ENCODE measurements around the gene DNAH12.
"Not testable (repeated sequence)": the region's sequence is repeated elsewhere in the genome, so short reads cannot be mapped to it uniquely, and the experiment has no call there.

Gene DNAH12

DNA sequence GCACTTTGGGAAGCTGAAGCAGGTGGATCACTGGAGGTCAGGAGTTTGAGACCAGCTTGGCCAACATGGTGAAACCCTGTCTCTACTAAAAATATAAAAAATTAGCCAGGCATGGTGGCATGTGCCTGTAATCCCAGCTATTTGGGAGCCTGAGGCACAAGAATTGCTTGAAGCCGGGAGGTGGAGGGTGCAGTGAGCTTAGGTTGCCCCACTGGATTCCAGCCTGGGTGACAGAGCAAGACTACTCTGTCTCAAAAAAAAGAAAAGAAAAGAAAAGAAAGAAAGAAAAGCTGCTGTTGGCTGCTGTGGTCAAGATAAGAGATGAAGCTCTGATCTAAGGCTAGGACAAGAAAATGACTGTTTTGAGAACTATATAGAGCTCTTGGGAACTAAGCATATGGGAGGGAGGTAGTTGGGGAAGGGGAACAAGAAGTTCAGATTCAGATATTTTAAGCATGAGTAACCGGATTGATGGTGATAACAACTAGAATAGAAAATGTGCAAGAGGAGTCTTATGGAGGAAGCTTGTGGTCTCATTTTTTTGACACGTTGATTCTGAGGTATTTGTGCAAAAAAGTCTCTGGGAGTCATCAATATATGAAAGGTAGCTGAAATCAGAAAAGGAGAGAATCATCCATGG is 25.7 kb downstream of the DNAH12 start:
- DNase-seq, result peak; percentile 64

DNA sequence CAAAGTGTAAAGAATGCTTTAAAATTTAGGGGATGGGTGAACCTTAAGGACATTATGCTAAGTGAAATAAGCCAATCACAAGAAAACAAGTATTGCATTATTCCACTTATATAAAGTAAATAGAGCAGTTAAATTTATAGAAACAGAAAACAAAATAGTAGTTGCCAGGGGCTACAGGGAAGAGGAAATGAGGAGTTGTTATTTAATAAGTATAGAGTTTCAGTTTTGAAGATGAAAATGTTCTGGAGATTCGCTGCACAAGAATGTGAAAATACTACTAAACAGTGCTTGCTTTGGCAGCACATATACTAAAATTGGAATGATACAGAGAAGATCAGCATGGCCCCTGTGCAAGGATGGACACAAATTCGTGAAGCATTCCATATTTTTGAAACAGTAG is 32.0 kb downstream of the DNAH12 start:
- DNase-seq, result peak; percentile 49

DNA sequence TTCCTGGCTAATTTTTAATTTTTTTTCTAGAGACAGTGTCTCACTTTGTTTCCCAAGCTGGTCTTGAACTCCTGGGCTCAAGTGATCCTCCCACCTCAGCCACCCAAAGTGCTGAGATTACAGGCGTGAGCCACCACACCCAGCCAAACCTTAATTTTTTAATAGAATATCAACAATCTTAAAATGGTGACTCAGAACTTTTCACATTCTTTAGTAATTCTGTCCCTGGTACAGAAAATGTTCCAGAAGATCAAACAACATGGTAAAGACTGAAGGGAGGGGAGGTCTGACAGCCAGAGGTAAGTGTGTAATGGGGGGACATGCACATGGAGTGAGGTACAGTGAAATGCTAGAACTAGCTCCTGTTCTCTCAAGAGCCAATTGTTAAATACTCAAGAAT is 38.2 kb downstream of the DNAH12 start:
- no peak for DNase-seq

DNA sequence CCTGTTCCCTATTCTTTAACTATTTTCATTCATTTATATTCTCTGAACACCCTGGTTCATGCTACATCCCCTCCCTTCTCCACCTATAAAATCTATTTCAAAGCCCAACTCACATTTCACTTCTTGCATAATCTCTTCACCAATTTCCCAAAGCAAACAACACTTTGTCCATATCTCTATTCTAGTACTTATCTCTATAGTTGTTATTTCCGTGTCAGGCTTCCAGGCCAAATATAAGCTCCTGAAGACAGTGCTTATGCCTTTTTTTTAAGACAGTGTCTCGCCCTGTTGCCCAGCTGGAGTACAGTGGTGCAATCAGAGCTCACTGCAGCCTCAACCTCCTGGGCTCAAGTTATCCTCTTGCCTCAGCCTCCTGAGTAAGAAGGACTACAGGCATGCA is 43.6 kb downstream of the DNAH12 start:
- no peak for DNase-seq

- DNase-seq, result no peak
These were observed 46.2 kb downstream of the DNAH12 start for GRCh38 chr3:57497904-57498303.

DNA sequence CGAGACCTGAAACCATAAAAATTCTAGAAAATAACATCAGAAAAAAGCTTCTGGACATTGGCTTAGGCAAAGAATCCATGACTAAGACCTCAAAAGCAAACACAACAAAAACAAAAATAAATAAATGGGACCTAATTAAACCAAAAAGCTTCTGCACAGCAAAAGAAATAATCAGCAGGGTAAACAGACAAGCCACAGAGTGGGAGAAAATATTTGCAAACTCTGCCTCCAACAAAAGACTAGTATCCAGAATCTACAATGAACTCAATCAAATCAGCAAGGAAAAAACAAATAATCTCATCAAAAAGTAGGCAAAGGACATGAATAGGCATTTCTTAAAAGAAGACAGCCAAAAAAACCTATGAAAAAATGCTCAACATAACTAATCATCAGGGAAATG is 59.6 kb downstream of the DNAH12 start:
- DNase-seq, result no peak

DNA sequence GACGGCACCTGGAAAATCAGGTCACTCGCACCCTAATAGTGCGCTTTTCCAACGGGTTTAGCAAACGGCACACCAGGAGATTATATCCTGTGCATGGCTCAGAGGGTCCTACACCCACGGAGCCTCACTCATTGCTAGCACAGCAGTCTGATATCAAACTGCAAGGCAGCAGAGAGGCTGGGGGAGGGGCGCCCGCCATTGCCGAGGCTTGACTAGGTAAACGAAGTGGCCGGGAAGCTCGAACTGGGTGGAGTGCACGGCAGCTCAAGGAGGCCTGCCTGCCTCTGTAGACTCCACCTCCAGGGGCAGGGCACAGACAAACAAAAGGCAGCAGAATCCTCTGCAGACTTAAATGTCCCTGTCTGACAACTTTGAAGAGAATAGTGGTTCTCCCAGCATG is 67.0 kb downstream of the DNAH12 start:
- not testable (repeated sequence) for DNase-seq

- DNase-seq, result no peak
These were observed 79.3 kb downstream of the DNAH12 start for GRCh38 chr3:57464801-57465200.

DNA sequence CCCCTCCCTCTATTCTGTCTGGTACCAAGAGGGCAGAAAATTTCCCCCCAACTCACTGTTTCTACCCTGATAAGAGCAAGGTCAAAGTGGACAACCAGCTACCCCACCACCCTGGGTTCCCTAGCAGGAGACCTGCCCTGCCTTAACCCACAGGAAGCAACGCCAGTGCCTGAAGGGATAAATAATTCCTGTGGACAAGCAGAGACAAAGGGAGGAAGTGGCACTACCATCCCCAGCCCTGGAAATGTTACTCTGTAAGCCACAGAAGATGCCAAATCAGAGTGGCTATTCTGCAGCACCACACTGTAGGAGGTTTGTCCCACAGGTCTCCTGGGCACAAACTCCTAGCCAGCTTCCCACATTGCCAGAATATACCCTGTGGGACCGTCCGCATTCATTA is 80.1 kb downstream of the DNAH12 start:
- DNase-seq, result no peak

- no peak for DNase-seq
These were observed 92.8 kb downstream of the DNAH12 start for GRCh38 chr3:57451150-57451846.

GRCh38 chr3:57449276-57449847 is 94.8 kb downstream of the DNAH12 start:
- DNase-seq, result not testable (repeated sequence)

DNA sequence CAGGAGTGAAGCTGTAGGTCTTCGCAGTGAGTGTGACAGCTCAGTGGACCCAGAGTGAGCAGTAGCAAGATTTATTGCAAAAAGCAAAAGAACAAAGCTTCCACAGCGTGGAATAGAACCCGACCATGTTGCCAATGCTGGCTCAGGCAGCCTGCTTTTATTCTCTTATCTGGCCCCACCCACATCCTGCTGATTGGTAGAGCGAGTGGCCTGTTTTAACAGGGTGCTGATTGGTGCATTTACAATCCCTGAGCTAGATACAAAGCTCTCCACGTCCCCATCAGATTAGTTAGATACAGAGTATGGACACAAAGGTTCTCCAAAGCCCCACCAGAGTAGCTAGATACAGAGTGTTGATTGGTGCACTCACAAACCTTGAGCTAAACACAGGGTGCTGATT is 95.7 kb downstream of the DNAH12 start:
- not testable (repeated sequence) for DNase-seq

GRCh38 chr3:57446318-57446841 is 97.8 kb downstream of the DNAH12 start:
- peak; percentile 9 for DNase-seq

DNA sequence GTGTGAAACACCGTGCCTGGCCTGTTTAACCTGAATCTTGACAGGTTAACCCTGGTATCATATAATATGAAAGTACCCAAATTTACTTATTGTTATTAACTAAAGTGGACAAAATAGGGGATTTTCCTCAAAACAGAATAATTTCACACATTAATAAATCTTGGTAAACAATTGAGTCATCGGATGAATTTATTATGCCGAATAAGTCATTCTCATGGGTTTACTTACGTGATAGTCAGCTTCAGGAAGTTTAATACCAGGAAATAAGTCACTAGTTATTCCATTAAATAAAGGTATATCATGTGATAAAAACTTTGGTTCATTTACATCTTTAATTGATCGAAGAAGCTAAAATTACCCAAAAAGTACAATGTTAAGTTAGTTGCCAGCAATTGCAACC is 99.7 kb downstream of the DNAH12 start:
- DNase-seq, result no peak

DNA sequence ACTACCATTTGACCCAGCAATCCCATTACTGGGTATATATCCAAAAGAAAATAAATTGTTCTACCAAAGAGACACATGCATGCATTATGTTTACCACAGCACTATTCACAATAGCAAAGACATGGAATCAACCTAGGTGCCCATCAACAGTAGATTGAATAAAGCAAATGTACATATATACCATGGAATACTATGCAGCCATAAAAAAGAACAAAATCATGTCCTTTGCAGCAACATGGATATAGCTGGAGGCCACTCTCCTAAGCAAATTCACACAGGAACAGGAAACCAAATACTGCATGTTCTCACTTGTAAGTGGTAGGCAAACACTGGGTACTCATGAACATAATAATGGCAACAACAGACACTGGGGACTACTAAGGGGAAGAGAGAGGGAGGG is 104.0 kb downstream of the DNAH12 start:
- DNase-seq, result not testable (repeated sequence)

DNA sequence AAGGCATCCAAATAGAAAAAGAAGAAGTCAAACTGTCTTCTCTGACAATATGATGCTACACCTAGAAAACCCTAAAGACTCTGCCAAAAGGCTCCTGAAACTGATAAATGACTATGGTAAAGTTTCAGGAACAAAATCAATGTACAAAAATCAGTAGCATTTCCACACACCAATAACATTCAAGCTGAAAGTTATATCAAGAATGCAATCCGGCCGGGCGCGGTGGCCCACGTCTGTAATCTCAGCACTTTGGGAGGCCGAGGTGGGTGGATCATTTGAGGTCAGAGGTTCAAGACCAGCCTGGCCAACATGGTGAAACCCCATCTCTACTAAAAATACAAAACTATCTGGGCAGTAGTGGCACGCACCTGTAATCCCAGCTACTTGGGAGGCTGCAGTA is 105.7 kb downstream of the DNAH12 start:
- DNase-seq, result not testable (repeated sequence)

GRCh38 chr3:57436195-57436761 is 107.9 kb downstream of the DNAH12 start:
- DNase-seq, result no peak

DNA sequence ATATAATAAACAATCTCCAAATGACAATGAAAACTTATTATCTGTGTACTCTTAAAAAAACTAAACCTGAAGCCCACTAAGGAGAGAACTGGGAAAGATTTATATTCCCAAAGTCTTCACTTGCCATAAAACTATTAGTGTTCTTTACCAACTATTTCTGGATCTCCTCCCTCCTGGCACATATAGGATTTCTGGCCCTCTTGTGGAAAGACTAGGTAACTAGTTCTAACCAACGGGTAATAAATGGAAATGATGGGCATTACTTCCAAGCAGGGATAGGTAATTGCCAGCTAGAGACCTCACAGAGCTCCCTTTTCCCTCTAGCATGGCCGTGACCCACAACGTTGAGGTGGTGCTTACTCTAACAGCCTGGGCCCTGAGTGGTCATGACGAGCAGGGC is 110.1 kb downstream of the DNAH12 start:
- peak; percentile 13 for DNase-seq

GRCh38 chr3:57423335-57423734 is 120.8 kb downstream of the DNAH12 start:
- no peak for DNase-seq

DNA sequence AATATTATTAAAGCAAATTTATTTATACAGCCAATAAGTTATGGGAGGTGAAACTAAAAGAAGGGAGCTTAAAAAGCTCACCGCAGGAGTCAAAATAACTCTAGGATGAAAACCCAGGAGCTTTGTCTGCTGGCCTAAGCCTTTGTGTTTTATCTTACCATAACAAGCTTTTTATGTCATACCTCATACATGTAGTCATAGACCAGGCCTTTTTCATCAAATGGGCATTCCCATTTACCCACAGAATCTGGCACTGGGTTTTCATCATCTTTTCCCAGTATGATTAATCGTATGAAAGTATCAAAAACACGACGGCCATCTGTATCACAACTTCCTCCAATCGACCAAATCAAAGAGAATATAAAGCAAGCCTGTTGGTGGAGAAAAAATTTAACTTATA is 122.8 kb downstream of the DNAH12 start:
- no peak for DNase-seq

DNA sequence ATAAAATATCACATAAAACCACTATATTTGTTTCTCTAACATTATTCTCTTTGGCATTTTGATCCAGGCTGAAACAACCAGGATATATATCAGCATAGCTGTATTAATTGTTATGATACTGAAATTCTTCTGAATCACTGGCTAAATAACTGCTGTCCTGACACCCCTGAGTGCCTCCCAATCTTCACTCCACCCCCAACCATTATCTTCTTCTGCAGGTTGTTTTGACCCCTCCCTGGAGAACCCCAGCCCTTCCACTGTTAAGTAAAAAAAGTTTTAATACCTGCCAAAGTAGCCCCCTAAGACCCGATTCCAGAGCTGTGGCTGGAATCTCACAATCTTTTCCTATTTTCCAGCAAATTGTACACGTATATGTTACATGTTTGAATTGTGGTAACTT is 124.1 kb downstream of the DNAH12 start:
- no peak for DNase-seq

DNA sequence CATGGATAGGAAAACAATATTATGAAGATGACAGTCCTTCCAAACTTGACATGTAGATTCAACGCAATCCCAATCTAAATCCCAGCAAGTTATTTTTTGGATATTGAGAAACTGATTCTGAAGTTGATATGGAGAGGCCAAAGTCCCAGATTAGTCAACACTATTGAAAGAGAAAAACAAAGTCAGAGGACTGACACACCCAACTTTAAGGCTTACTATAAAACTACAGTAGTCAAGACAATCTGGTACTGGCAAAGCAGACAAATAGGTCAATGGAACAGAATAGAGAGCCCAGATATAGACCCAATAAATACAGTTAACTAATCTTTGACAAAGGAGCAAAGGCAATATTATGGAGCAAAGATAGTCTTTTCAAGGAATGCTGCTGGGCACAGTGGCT is 132.4 kb downstream of the DNAH12 start:
- DNase-seq, result no peak

- DNase-seq, result no peak
These were observed 134.7 kb downstream of the DNAH12 start for GRCh38 chr3:57409471-57409870.

GRCh38 chr3:57402675-57403074 is 141.5 kb downstream of the DNAH12 start:
- no peak for DNase-seq

Data from fibroblast of skin of right biceps (primary cell).